HG02759 (cell line): ENCODE measurements around the gene ACSM2A.
A peak's percentile ranks its signal among the peaks of the same experiment; 100 is the strongest.
"Not testable (repeated sequence)": the region's sequence is repeated elsewhere in the genome, so short reads cannot be mapped to it uniquely, and the experiment has no call there.

ENCODE experiments used
- ATAC-seq: cut with Tn5 transposase; IDR thresholded peaks from one replicate; pipeline ENCODE4 v1.9.1; 2021; ENCODE audit warnings: mild to moderate bottlenecking, moderate library complexity; ENCODE audit not compliant: unreplicated experiment

ACSM2A gene, protein sequence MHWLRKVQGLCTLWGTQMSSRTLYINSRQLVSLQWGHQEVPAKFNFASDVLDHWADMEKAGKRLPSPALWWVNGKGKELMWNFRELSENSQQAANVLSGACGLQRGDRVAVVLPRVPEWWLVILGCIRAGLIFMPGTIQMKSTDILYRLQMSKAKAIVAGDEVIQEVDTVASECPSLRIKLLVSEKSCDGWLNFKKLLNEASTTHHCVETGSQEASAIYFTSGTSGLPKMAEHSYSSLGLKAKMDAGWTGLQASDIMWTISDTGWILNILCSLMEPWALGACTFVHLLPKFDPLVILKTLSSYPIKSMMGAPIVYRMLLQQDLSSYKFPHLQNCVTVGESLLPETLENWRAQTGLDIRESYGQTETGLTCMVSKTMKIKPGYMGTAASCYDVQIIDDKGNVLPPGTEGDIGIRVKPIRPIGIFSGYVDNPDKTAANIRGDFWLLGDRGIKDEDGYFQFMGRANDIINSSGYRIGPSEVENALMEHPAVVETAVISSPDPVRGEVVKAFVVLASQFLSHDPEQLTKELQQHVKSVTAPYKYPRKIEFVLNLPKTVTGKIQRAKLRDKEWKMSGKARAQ

DNA sequence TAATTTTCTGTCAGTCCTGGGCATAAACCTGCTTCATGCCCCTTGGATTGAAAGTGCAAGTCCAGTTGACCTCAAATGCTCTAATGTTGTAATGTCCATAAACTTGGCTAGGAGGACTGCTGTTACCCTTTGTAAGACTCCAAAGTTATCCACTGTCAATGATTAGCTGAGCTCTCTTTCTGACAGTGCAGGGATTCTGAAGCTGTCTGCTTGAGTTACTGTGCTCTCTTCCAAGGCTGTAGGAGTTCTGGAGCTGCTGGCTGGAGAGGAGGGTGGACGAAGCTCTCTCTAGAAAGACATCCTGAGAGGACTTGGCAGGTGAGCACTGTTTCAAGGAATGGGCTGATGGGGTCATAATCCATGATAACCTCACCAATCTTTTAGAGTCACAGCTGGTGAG is at the start of gene ACSM2A:
Gene ACSM2A, plus strand, starts transcription at position 158 of the 400 bp plus-strand sequence. CDS start 8,594 bp downstream, outside the sequence.
- not testable (repeated sequence) for ATAC-seq

DNA sequence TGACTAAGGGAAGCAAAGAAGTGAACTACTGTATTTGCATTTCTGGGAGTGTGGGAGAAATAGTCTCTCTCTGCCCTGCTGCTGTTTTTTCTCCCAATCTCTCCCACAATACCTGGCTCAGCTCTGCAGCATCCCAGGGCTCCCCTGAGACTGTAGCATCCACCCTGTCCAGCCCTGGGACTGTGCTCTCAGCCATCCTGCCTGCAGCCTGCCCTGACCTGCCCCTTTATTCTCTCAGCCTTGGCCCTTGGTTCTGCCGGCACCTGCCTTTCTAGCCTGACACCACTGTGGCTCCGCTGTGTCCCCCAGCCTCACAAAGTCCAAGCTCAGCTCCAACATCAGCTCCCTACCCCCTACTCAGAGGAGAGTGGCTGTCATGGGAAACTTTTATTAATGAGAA is 48.7 kb upstream of the ACSM2A start:
- ATAC-seq = no peak

DNA sequence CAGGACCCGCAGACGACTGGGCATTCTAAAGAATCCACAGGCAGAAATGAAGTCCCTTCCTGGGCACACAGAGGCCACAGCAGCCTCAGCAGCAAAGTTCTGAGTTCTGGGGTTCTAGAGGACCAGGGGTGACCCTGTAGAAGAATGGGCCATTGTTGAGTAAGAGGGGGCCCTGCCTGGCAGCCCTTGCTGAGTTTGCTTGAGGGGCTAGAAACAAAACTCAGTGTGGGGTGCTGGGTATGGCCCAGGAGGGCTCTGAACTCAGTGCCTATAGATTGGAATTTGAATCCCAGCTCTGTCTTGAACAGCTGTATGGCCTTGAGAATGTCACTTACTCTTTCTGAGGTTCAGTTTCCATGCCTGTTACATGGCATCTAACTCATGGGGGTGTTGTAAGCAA is 46.7 kb upstream of the ACSM2A start, which contains the start of gene PDILT:
Gene PDILT, minus strand, starts transcription at position 101 of the 400 bp plus-strand sequence. CDS start 5,437 bp downstream, outside the sequence.
- no peak for ATAC-seq

DNA sequence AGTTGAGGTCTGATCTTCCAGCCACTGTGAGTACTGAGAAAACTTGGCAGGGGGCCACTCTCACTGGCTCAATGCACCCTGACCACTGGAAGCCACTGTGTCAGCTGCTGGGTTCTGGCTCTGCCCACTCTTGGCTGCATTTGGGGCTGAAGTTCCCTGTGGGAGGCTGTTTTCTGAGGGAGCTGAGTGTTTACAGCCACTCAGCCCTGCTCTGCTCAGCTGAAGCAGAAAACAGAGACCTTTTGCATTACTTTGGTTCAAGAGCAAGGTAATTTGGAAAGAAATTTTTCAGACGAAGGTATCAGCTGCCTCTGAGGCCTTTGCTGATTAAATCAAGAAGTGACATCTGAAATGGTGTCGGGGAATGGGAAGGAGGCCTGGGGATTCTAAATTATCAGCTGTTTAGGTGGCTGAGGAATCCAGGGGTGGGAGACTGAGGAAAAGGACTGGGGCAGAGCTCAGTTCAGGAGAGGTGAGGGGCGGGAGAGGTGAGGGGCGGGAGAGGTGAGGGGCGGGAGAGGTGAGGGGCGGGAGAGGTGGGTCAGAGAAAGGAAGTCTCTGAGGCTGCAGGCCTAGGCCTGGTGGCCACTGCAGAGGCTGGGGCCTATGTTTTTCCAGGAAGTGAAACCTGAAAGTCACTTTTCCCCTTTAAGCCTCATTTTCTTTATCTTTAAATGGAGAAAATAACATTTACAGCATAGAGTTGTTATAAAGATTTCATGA is 41.8 kb upstream of the ACSM2A start, which contains the start of gene ACSM5:
Gene ACSM5, plus strand, starts transcription at position 137 of the 723 bp plus-strand sequence. CDS start 1,951 bp downstream, outside the sequence.
- peak; percentile 28 for ATAC-seq

DNA sequence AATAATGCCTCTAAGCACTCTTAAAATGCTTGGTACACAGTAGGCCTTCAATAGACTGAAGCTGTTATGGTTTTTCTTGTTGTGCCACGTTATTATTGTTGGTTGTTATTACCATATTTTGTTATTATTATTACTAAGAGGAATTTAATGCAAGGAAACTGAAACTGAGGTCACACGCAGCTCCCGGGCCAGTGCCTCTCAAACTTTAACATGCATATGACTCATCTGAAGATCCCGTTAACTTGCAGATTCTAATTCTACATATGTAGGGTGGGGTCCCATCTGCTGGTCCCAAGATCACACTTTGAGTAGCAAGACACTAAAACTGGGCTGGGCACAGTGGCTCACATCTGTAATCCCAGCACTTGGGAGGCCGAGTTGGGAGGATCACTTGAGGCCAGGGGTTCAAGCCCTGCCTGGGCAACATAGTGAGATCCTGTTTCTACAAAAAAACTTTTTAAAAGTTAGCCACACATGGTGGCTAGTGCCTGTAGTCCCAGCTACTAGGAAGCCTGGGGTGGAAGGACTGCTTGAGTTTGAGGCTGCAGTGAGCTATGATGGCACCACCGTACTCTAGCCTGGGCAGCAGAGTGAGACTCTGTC is 41.1 kb upstream of the ACSM2A start:
- peak; percentile 70 for ATAC-seq

DNA sequence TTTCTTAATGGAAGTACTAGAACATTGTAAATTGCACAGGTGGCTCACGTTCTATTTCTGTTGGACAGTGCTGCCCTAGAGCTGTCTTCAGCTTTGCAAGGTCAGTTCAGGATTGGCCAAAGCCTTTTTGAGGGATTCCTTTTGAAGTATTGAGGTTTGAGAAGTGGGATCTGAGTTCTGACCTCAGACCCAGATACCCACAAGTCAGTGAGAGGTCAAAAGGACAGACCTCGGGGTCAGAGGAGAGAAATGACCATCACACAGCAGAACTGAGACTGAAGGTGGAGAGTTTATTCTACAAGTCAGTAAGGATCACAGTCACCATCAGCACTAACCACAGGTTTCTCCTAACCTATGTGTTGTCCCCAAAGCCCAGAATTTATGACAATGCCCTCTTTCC is 40.3 kb upstream of the ACSM2A start:
- ATAC-seq = no peak

DNA sequence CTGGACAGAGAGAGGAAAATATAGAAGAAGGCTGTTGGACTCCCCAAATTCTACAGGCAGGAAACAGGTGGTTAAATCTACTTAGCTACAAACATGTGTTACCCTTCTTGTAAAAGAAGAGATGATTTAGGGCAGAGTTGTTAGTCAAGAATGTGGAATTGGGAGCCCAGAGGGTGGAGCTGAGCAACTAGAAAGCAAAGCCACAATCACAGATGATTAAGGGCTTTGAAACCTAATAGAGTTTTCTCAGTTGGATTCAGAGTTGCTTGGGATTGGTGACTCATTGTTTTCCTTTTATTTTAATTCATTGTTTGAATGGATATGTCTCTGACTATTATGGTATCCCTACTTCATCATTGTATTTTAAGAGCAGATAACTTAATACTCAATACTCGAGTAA is 35.8 kb upstream of the ACSM2A start:
- ATAC-seq = no peak

DNA sequence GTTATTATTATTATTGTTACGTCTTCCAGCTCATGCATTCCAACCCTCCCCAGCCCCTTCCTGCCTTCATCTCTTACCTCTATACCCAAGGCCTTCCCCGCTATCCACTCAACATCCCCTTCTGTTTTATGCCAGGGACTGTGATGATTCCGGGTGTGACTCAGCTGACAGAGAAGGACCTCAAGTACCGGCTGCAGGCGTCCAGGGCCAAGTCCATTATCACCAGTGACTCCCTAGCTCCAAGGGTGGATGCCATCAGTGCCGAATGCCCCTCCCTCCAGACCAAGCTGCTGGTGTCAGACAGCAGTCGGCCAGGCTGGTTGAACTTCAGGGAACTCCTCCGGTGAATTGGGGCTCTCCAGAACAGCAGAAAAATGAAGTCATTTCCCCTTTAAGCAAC is 32.2 kb upstream of the ACSM2A start:
- ATAC-seq = not testable (repeated sequence)

DNA sequence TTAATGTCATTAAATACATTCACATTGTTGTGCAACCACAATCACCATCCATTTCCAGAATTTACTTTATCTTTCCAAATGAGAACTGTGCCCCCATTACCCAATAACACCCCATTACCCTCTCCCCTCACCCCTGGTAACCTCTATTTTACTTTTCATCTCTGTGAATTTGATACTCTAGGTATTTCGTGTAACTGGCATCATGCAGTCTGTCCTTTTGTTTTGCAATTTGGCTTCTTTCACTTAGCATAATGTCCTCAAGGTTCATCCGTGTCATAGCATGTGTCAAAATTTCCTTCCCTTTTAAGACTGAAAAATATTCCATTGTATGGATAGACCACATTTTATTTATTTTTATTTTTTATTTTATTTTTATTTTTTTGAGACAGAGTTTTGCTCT is 29.6 kb upstream of the ACSM2A start:
- ATAC-seq = not testable (repeated sequence)

DNA sequence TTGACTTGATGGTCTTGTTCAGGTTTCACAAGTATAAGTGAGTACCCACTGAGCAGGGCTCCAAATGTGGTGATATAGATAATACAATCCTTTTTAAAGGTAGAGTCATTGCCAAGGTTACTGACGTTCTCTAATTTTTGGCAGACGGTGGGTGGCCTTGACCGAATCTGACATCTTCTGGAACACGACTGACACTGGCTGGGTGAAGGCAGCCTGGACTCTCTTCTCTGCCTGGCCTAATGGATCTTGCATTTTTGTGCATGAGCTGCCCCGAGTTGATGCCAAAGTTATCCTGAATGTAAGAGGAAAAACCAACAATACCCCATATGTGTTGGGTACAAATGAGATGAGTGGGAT is 27.6 kb upstream of the ACSM2A start:
- not testable (repeated sequence) for ATAC-seq

DNA sequence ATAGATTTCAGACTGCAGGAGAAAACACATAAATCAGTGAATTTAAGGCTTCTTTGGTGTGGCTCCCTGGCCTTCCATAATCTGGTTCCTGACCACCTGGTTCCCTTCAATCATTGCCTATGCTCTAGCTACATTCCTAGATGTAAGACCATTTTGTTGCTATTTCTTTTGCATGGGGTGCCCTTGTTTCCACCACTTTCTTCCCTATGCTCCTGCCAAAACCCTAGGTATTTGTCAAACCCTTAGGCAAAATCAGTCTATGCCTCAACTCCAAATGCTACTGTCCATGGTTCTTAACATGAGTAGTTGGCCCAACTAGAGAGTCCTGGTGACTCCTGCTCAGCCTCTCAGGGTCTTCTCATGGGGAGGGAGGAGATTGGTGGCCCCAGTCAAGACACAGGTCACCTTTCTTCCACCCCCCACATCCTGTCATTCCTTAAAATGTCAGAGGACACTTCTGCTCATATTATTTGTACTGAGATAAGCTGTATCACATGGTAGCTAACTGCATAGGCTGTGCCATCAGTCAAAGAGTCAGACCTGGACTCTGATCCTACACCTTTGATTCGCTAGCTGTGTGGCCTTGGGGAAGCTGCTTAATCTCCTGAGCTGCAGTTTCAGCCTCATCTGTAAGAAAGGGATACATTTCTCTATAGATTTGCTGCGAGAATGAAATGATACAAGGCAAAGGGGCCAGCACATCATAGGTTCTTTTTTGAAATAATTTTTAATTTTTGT is 27.0 kb upstream of the ACSM2A start:
- no peak for ATAC-seq

DNA sequence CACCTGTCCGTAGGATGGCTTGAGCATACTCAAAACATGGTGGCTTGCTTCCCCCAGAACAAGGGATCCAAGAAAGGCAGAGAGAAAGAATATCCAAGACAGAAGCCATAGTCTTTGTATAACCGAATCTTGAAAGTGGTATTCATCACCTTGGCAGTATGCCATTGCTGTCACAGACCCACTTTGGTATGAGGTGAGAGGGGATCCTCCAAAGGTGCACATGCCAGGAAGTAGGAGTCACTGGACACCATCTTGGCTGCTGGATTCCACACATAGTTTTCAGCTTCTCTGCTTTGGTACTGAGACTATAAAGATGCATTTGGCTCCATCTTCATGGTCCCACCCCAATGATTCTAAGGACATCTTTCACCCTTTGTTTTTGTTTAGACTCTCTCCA is 23.9 kb upstream of the ACSM2A start:
- ATAC-seq = not testable (repeated sequence)

DNA sequence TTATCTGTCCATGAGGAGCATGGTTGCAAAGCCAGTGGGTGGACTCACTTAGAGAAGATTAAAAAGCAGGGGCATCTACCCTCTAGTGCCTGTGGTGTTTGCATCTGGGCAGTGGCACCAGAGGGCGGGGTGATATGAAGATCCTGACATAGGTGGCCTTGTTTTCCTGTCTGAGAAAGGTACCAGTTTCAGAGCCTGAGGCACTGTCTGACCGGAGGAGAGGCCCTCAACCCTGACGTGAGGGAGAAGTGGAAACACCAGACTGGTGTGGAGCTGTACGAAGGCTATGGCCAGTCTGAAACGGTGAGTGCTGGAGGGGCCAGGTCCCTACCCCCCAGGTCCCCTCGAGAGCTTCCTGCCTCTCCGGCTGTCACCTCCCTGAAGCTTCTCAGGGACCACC is 21.8 kb upstream of the ACSM2A start:
- not testable (repeated sequence) for ATAC-seq

DNA sequence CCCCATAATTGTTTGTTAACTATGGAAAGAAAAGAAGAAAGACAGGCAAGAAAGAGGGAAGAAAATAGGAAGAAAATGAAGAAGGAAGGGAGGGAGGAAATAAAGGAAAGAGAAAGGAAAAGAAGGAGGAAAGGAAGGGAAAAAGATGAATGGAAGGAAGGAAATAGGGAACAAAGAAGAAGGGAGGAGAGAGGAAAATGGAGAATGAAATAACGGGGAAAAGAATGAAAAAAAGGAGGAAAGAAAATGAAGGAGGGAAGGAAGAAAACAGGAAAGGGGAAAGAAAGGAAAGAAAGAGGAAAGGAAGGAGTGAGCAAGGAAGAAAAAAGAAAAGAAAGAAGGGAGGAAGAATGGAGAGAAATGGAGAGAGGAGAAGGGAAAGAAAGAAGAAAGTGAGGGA is 20.8 kb upstream of the ACSM2A start:
- not testable (repeated sequence) for ATAC-seq

DNA sequence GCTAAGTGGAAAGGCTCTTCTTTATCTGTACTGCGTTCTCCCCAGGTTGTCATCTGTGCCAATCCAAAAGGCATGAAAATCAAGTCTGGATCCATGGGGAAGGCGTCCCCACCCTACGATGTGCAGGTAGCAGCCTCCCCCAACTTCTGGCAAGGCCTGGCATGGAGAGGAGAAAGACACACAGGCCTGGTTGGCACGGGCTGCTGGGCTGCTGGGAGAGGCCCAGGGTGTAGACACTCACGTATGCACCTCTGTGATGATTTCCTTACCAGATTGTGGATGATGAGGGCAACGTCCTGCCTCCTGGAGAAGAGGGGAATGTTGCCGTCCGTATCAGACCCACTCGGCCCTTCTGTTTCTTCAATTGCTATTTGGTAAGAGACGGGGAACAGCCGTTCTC is 20.4 kb upstream of the ACSM2A start:
- no peak for ATAC-seq

DNA sequence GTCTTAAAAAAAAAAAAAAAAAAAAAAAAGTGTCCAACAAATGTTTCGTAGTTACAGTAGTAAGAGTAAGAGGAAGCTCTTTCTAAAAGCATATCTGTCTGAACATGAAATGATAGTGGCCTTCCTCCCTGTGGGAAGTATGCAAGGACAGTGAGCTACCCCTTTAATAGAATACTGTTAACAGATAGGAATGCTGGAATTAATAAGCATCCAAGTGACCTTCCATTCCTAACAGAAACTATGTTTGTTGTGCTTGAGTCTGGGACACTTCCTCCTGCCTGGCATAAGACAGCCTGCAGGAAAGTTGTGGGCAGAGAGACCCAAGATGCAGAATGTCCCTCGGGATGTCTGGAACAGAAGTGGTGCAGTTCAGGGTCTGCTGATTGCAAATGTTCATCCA is 12.4 kb upstream of the ACSM2A start:
- not testable (repeated sequence) for ATAC-seq

DNA sequence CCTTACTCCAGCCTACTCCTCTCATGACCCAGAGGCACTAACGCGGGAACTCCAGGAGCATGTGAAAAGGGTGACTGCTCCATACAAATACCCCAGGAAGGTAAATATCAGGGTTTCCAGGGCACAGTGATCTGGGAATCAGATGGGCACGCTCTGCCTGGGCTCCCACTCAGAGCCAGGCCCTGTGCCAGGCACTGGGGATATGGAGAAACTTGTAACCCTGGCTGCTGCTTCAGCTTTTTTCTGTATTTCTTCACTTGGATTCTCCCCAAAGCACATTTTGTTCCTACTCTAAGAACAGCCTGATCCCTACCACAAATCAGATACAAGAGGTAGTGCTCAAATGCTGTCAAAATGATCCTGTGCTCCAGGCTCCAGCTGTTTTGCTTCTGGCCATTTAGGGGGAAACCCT is 11.5 kb upstream of the ACSM2A start:
- ATAC-seq = not testable (repeated sequence)

DNA sequence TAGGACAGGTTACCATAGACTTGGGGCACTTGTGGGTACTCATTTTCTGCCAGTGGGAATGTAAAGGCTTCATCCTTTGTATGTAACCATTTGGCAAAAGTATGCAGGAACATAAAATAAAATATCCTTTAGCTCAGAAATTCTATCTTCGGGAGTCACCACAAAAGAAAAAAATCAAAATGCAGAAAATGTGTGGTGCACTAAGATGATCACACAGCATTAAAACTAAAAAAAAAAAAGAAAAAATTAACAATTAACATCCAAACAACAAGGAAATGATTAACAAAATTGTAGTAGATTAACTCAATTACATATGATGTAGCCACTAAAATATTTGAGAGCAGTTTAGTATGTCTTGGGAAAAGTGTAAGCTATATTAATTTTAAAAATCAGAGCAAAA is 10.6 kb upstream of the ACSM2A start:
- ATAC-seq = not testable (repeated sequence)

DNA sequence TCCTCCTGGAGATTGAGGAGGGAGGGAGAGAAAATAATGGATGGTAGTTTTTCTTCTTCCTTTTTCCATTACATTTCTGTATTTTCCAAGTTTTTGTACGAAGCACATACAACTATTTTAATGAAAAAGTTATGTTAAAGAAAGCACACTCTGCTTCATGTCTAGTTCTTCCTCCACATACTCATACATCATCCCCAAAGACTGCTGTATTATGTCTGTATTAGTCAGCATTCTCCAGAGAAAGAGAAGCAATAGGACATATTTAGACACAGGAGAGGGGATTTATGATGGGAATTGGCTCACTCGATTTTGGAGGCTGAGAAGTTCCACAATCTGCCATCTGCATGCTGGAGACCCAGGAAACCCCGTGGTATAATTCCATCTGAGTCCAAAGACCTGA is 10.1 kb upstream of the ACSM2A start:
- no peak for ATAC-seq

DNA sequence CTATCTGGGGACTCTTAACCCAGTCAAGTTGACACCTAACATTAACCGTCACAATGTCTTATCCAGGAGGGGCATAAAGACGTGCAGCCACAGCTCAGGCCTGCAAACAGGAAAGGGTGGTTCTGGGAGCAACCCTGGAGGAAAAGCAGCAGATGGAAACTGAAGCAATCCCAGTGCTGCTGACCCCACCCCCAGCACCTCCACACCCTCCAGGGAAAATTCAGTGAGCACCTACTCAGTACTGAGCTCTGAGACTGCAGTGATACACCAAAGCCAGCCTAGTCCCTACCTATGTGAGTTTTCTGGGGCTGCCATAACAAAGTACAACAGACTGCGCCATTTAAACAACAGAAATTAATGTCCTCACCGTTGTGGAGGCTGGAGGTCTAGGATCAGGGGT is 9.5 kb upstream of the ACSM2A start:
- not testable (repeated sequence) for ATAC-seq
